GM21528 (cell line): ENCODE data around the gene DACT2.
"Not testable (repeated sequence)": the region's sequence is repeated elsewhere in the genome, so short reads cannot be mapped to it uniquely, and the experiment has no call there.

Experiments used
- ATAC-seq: cut with Tn5 transposase; IDR thresholded peaks from one replicate; pipeline ENCODE4 v1.9.1; 2021; ENCODE audit warnings: mild to moderate bottlenecking, moderate library complexity; ENCODE audit not compliant: unreplicated experiment, low FRiP score

The DACT2 gene

GRCh38 chr6:168326294-168327261, 7.0 kb upstream of the DACT2 start:
- ATAC-seq, result no peak

- no peak for ATAC-seq
Observed at GRCh38 chr6:168322966-168323365, 3.4 kb upstream of the DACT2 start.

- ATAC-seq, result no peak
Observed at GRCh38 chr6:168320634-168321033, 1.1 kb upstream of the DACT2 start.

GRCh38 chr6:168318579-168319278, 848 bp downstream of the DACT2 start:
- ATAC-seq, result no peak

GRCh38 chr6:168318090-168318489, 1.5 kb downstream of the DACT2 start:
- no peak for ATAC-seq

- ATAC-seq, result no peak
Observed at GRCh38 chr6:168315596-168315995, 4.0 kb downstream of the DACT2 start.

- no peak for ATAC-seq
Observed at GRCh38 chr6:168314948-168315347, 4.6 kb downstream of the DACT2 start.

- ATAC-seq, result no peak
Observed at GRCh38 chr6:168314021-168314420, 5.6 kb downstream of the DACT2 start.

- no peak for ATAC-seq
Observed at GRCh38 chr6:168313431-168314011, 6.1 kb downstream of the DACT2 start.

- ATAC-seq, result not testable (repeated sequence)
Observed at GRCh38 chr6:168312125-168312507, 7.5 kb downstream of the DACT2 start.

- ATAC-seq, result no peak
Observed at GRCh38 chr6:168311410-168312124, 8.0 kb downstream of the DACT2 start.

- ATAC-seq, result no peak
Observed at GRCh38 chr6:168310945-168311344, 8.6 kb downstream of the DACT2 start.

- no peak for ATAC-seq
Observed at GRCh38 chr6:168310403-168310802, 9.2 kb downstream of the DACT2 start.

GRCh38 chr6:168309997-168310396, 9.6 kb downstream of the DACT2 start:
- no peak for ATAC-seq

GRCh38 chr6:168309183-168309582, 10.4 kb downstream of the DACT2 start:
- ATAC-seq, result no peak

GRCh38 chr6:168308390-168309144, 11.0 kb downstream of the DACT2 start:
- no peak for ATAC-seq

GRCh38 chr6:168307695-168308021, 11.9 kb downstream of the DACT2 start:
- ATAC-seq, result no peak

- no peak for ATAC-seq
Observed at GRCh38 chr6:168307015-168307694, 12.4 kb downstream of the DACT2 start.

- no peak for ATAC-seq
Observed at GRCh38 chr6:168305863-168306262, 13.7 kb downstream of the DACT2 start.
